MCF 10A (cell line): Measurements from ENCODE around the gene FOXL2. TPM values are rescaled to one million over a fixed set of nuclear protein-coding genes. Genes with fewer than 3 reads are reported as not detected.

Source experiments
- total RNA-seq: library from RNA; stranded (reverse); gene quantifications from 2 replicates; pipeline ENCODE4 v1.2.3, GENCODE V29; 2022

The FOXL2 gene
- total RNA-seq, 1 experiment from 2014 or later: 0.30 TPM

Other genes starting within 250 kb of the FOXL2 start
- 21.0 and 21.1 TPM in 2 replicates for gene PIK3CB, start 112.2 kb downstream of the FOXL2 start, total RNA-seq
- gene FOXL2NB, start 80 bp upstream of the FOXL2 start, total RNA-seq: 0.14 and 0.20 TPM in 2 replicates
- not detected in 2 replicates for gene PRR23A, start 59.1 kb upstream of the FOXL2 start, total RNA-seq
- gene PRR23B, start 73.8 kb upstream of the FOXL2 start, total RNA-seq: not detected in 2 replicates
- gene PRR23C, start 97.8 kb upstream of the FOXL2 start, total RNA-seq: not detected in 2 replicates